H1 (cell line): ENCODE data around the gene PDCD7. TPM values are rescaled to one million over a fixed set of nuclear protein-coding genes. Genes with fewer than 3 reads are reported as not detected.

Experiments
- CTCF ChIA-PET: fragments of 300-600 bp; sonication (Branson Sonifier 250); formaldehyde crosslinking; loops from one replicate; lab custom pipeline; 2021; ENCODE audit not compliant: partially characterized antibody; lab: Charles Lee
- POLR2A ChIA-PET: fragments of 300-600 bp; sonication (Branson Sonifier 250); formaldehyde crosslinking; loops from one replicate; lab custom pipeline; 2021; ENCODE audit warnings: inconsistent platforms; ENCODE audit not compliant: partially characterized antibody; lab: Charles Lee
- DNase-seq, 2 experiments: peaks; one replicate each; pipeline versions ENCODE4 v3.0.0 to v3.0.0-alpha.2; 2010 to 2022; ENCODE audit warnings: low spot score in 2 of 2, low read depth in 1 of 2, mixed read lengths in 1 of 2
- FAIRE-seq: peaks from 2 replicates; lab custom pipeline; 2011; peaks lifted over from hg19 to GRCh38; lab: Jason Lieb, UNC
- H2AFZ ChIP-seq: 2 replicates; pipeline ENCODE4 v1.8.1; 2012; ENCODE audit warnings: low read length, inconsistent platforms
- H2AK5ac ChIP-seq: 2 replicates; pipeline ENCODE4 v1.6.1; 2013; ENCODE audit warnings: low read depth, low read length
- H2BK120ac ChIP-seq: replicated peaks from 2 replicates; pipeline ENCODE3; 2013; ENCODE audit warnings: low read depth, low read length, inconsistent platforms
- H2BK12ac ChIP-seq: 2 replicates; pipeline ENCODE4 v1.6.1; 2013; ENCODE audit warnings: low read depth, low read length
- H2BK15ac ChIP-seq: 2 replicates; pipeline ENCODE4 v1.6.1; 2013; ENCODE audit warnings: low read length
- H2BK20ac ChIP-seq: 2 replicates; pipeline ENCODE4 v1.6.1; 2013; ENCODE audit warnings: low read length
- H2BK5ac ChIP-seq: 2 replicates; pipeline ENCODE4 v1.6.1; 2013; ENCODE audit warnings: low read depth, low read length
- H3K14ac ChIP-seq: 2 replicates; pipeline ENCODE4 v1.6.1; 2013; ENCODE audit warnings: inconsistent platforms; ENCODE audit not compliant: insufficient read length
- H3K18ac ChIP-seq: 2 replicates; pipeline ENCODE4 v1.6.1; 2013; ENCODE audit warnings: low read length; ENCODE audit errors: extremely low read depth
- H3K23ac ChIP-seq: 2 replicates; pipeline ENCODE4 v1.6.1; 2013; ENCODE audit warnings: inconsistent platforms; ENCODE audit not compliant: insufficient read length
- H3K23me2 ChIP-seq: 2 replicates; pipeline ENCODE4 v1.6.1; 2013; ENCODE audit warnings: low read depth, low read length
- H3K27ac ChIP-seq: 2 replicates; pipeline ENCODE4 v1.6.1; 2011; ENCODE audit warnings: low read depth, low read length, inconsistent platforms
- H3K27me3 ChIP-seq, 4 experiments: replicated peaks in 1 of 4; 1 replicate in 1 of 4; 2 replicates in 3 of 4; pipeline versions ENCODE4 v1.6.1 to v1.8.1; 2011 to 2013; ENCODE audit warnings: low read length in 3 of 4, mild to moderate bottlenecking in 3 of 4, inconsistent platforms in 2 of 4, mixed read lengths in 2 of 4, moderate library complexity in 1 of 4; ENCODE audit not compliant: control insufficient read depth in 3 of 4, insufficient read depth in 3 of 4; ENCODE audit errors: extremely low read depth in 1 of 4
- H3K36me3 ChIP-seq, 4 experiments: 2 replicates each; pipeline versions ENCODE4 v1.6.1 to v1.8.1; 2011 to 2013; ENCODE audit warnings: mild to moderate bottlenecking in 4 of 4, low read length in 3 of 4, moderate library complexity in 2 of 4, control low read depth in 1 of 4, inconsistent platforms in 1 of 4; ENCODE audit not compliant: insufficient read depth in 4 of 4, control insufficient read depth in 2 of 4
- H3K4ac ChIP-seq: replicated peaks from 2 replicates; pipeline ENCODE3; 2013; ENCODE audit warnings: low read length, low read depth, mixed read lengths, inconsistent platforms; ENCODE audit not compliant: insufficient read length
- H3K4me1 ChIP-seq, 4 experiments: replicated peaks in 1 of 4; 1 replicate in 1 of 4; 2 replicates in 3 of 4; pipeline versions ENCODE4 v1.6.1 to v1.8.1; 2011 to 2013; ENCODE audit warnings: low read length in 3 of 4, inconsistent platforms in 2 of 4, mixed read lengths in 1 of 4; ENCODE audit not compliant: insufficient read depth in 4 of 4, control insufficient read depth in 3 of 4
- H3K4me2 ChIP-seq, 2 experiments: 2 replicates each; pipeline versions ENCODE4 v1.6.1 to v1.8.1; 2011 to 2013; ENCODE audit warnings: low read depth in 2 of 2, low read length in 2 of 2, control low read depth in 1 of 2, inconsistent platforms in 1 of 2, mild to moderate bottlenecking in 1 of 2; ENCODE audit not compliant: insufficient read depth in 1 of 2
- H3K4me3 ChIP-seq, 4 experiments: fragments of 200-600, 300-600 bp in 1 of 4; sonication (generic), shearing (Covaris generic), sonication (Bioruptor Twin) in 1 of 4; 2 replicates each; pipeline versions ENCODE4 v1.5.1 to v1.8.1; 2011 to 2016; ENCODE audit warnings: low read length in 4 of 4, low read depth in 3 of 4, control low read depth in 2 of 4, inconsistent platforms in 2 of 4, mild to moderate bottlenecking in 2 of 4, mixed read lengths in 1 of 4, moderate library complexity in 1 of 4; ENCODE audit not compliant: insufficient read depth in 2 of 4; ENCODE audit errors: extremely low read depth in 1 of 4
- H3K56ac ChIP-seq: replicated peaks from 2 replicates; pipeline ENCODE3; 2013; ENCODE audit warnings: low read depth, mild to moderate bottlenecking, mixed read lengths, low read length, inconsistent platforms; ENCODE audit not compliant: insufficient read length
- H3K79me1 ChIP-seq: 2 replicates; pipeline ENCODE4 v1.6.1; 2013; ENCODE audit warnings: low read depth, low read length, control low read depth
- H3K79me2 ChIP-seq, 2 experiments: 2 replicates each; pipeline versions ENCODE4 v1.6.1 to v1.8.1; 2012 to 2013; ENCODE audit warnings: low read length in 2 of 2, mild to moderate bottlenecking in 2 of 2, inconsistent platforms in 1 of 2; ENCODE audit not compliant: insufficient read depth in 2 of 2, control insufficient read depth in 1 of 2
- H3K9ac ChIP-seq, 4 experiments: replicated peaks in 1 of 4; 1 replicate in 1 of 4; 2 replicates in 3 of 4; pipeline versions ENCODE4 v1.6.1 to v1.8.1; 2011 to 2013; ENCODE audit warnings: low read depth in 3 of 4, low read length in 3 of 4, control low read depth in 2 of 4, mild to moderate bottlenecking in 2 of 4, moderate library complexity in 2 of 4, inconsistent platforms in 1 of 4; ENCODE audit errors: extremely low read depth in 1 of 4
- H3K9me3 ChIP-seq, 2 experiments: 2 replicates each; pipeline versions ENCODE4 v1.6.1 to v1.8.1; 2012 to 2013; ENCODE audit warnings: mild to moderate bottlenecking in 2 of 2, moderate library complexity in 2 of 2, control low read depth in 1 of 2, inconsistent platforms in 1 of 2, low read depth in 1 of 2, low read length in 1 of 2, mixed read lengths in 1 of 2; ENCODE audit not compliant: insufficient read depth in 2 of 2
- H4K20me1 ChIP-seq, 2 experiments: replicated peaks in 1 of 2; 2 replicates each; pipeline versions ENCODE3 to v1.8.1; 2011 to 2013; ENCODE audit warnings: inconsistent platforms in 2 of 2, low read length in 2 of 2, mild to moderate bottlenecking in 1 of 2; ENCODE audit not compliant: insufficient read depth in 2 of 2, control insufficient read depth in 1 of 2
- H4K5ac ChIP-seq: 2 replicates; pipeline ENCODE4 v1.6.1; 2013; ENCODE audit warnings: low read length, low read depth, mixed read lengths, inconsistent platforms; ENCODE audit not compliant: insufficient read length
- H4K8ac ChIP-seq: 2 replicates; pipeline ENCODE4 v1.8.0; 2013; ENCODE audit warnings: mild to moderate bottlenecking, moderate library complexity, low read length, inconsistent platforms; ENCODE audit not compliant: insufficient read depth; ENCODE audit errors: extremely low read depth
- H4K91ac ChIP-seq: replicated peaks from 2 replicates; pipeline ENCODE3; 2013; ENCODE audit warnings: low read length, mixed read lengths, inconsistent platforms; ENCODE audit not compliant: insufficient read length
- ATF2 ChIP-seq: IDR thresholded peaks from 2 replicates; pipeline ENCODE4 v1.6.1; 2012; ENCODE audit warnings: low read length, inconsistent platforms
- BACH1 ChIP-seq: IDR thresholded peaks from 2 replicates; pipeline ENCODE4 v1.6.1; 2012; ENCODE audit warnings: low read length, improper control_type of control experiment
- CHD1 ChIP-seq: IDR thresholded peaks from 2 replicates; pipeline ENCODE4 v1.6.1; 2012; ENCODE audit warnings: low read depth, low read length, improper control_type of control experiment
- CTBP2 ChIP-seq: IDR thresholded peaks from 2 replicates; pipeline ENCODE4 v1.7.0; 2011; ENCODE audit warnings: borderline replicate concordance, mild to moderate bottlenecking, moderate library complexity, mixed read lengths, low read length; ENCODE audit not compliant: insufficient read depth, insufficient read length
- FOSL1 ChIP-seq: IDR thresholded peaks from 2 replicates; pipeline ENCODE4 v1.6.1; 2011; ENCODE audit warnings: mild to moderate bottlenecking, low read depth, low read length, moderate library complexity; ENCODE audit not compliant: insufficient read depth
- GTF2F1 ChIP-seq: IDR thresholded peaks from 2 replicates; pipeline ENCODE4 v1.6.1; 2012; ENCODE audit warnings: low read depth, low read length, improper control_type of control experiment, borderline replicate concordance
- KDM4A ChIP-seq: IDR thresholded peaks from one replicate; pipeline ENCODE4 v1.7.1; 2012; ENCODE audit warnings: low read depth, mild to moderate bottlenecking, moderate library complexity, low read length, inconsistent platforms; ENCODE audit not compliant: severe bottlenecking
- SP2 ChIP-seq: IDR thresholded peaks from 2 replicates; pipeline ENCODE4 v1.6.1; 2012; ENCODE audit warnings: mild to moderate bottlenecking, low read length, inconsistent platforms
- TAF1 ChIP-seq: IDR thresholded peaks from 2 replicates; pipeline ENCODE4 v1.6.1; 2011; ENCODE audit warnings: mild to moderate bottlenecking, low read depth, low read length
- TBP ChIP-seq: IDR thresholded peaks from 2 replicates; pipeline ENCODE4 v1.6.1; 2011; ENCODE audit warnings: low read depth, low read length, improper control_type of control experiment
- TEAD4 ChIP-seq: IDR thresholded peaks from 2 replicates; pipeline ENCODE4 v1.6.1; 2012; ENCODE audit warnings: low read depth, low read length, inconsistent platforms, mixed read lengths
- YY1 ChIP-seq: IDR thresholded peaks from 2 replicates; pipeline ENCODE4 v1.6.1; 2011; ENCODE audit warnings: low read depth, mild to moderate bottlenecking, low read length
- WGBS, 2 experiments: shearing (Covaris generic) in 1 of 2; methylation state at CpG; one replicate each; pipeline versions ENCODE4 v1.1.6 to v1.1.7; 2013 to 2015; ENCODE audit warnings: low lambda C conversion rate in 2 of 2, mixed read lengths in 2 of 2, inconsistent platforms in 1 of 2, low coverage in 1 of 2, missing lambda C conversion rate in 1 of 2; ENCODE audit not compliant: insufficient replicate concordance in 2 of 2, insufficient coverage in 1 of 2, insufficient read length in 1 of 2; ENCODE audit errors: extremely low coverage in 1 of 2, missing lambda C conversion rate in 1 of 2; 5-methylcytosine and 5-hydroxymethylcytosine counted together
- polyA plus RNA-seq, 7 experiments: library from polyadenylated mRNA; depleted of rRNA in 3 of 7; stranded (reverse) in 5 of 7; unstranded in 2 of 7; fragments of >200 nt in 5 of 7; fragments of 200-250 nt in 2 of 7; gene quantifications; 1 replicate in 5 of 7; 2 replicates in 1 of 7; 4 replicates in 1 of 7; pipeline versions ENCODE4 v1.2.1 to v1.2.3, GENCODE V29; 2011 to 2013; ENCODE audit warnings: missing spikeins in 2 of 7, mixed read lengths in 2 of 7
- total RNA-seq: library from RNA; stranded (reverse); fragmentation: NEBNext Ultra II Directional; extraction: Animal tissue kit (Norgen Biotek cat#: 25700); gene quantifications from 2 replicates; pipeline ENCODE4 v1.2.1, GENCODE V29; 2021

Gene PDCD7
- total and polyA plus RNA-seq, 2 of the 8 experiments (the other 6 are each of a cell fraction or from before 2014, with no cell fraction given): 11.5 to 25.6 TPM

- H3K4me1 ChIP-seq: peaks cover 1 to 11% (median 4%) of the 10 kb centered on the region in 4 experiments
- ChIA-PET POLR2A (interaction anchor here (1.2 to 14.5 kb wide), 3 partner anchors 11 to 22 kb away, joined by 3 to 93 read pairs (median 10); partner anchors contain the start of gene RASL12), CTCF (interaction anchor here (0.6 to 32.9 kb wide), 6 partner anchors 11 to 56 kb away, joined by 3 to 1213 read pairs (median 6); partner anchors contain the start of genes KBTBD13, RASL12, SLC51B and UBAP1L)
- H2BK120ac ChIP-seq: no peak overlapping the region
- no peaks in the 10 kb centered on the region; a peak in 1 of 7 replicates for H3K27me3 ChIP-seq
- no peak overlapping the region for H3K27ac ChIP-seq
- no peak overlapping the region for H3K14ac ChIP-seq
- H3K79me2 ChIP-seq: no peaks in the 10 kb centered on the region
- WGBS, 2 experiments: 84% methylated on average over 5 of the region's 5 CpGs; no CpG with 5 or more reads in 1 of the 2 experiments
- no peak overlapping the region for H2AFZ ChIP-seq
- no peak overlapping the region for H2BK5ac ChIP-seq
- no peak overlapping the region for H4K8ac ChIP-seq
- no peak overlapping the region for H2BK15ac ChIP-seq
- no peak overlapping the region for H3K4ac ChIP-seq
- H4K5ac ChIP-seq: no peak overlapping the region
- H4K91ac ChIP-seq: peak overlapping the region; percentile 47
- no peak overlapping the region for H3K9ac ChIP-seq
- H2BK20ac ChIP-seq: 0 out of 2 replicates have a peak overlapping the region, but pooled peaks have one; percentile 5
- H3K4me3 ChIP-seq: no peak overlapping the region
- H3K36me3 ChIP-seq: no peaks in the 10 kb centered on the region
- no peak overlapping the region for H3K4me2 ChIP-seq
- no peak for DNase-seq
- H3K79me1 ChIP-seq: no peaks in the 10 kb centered on the region
- H2AK5ac ChIP-seq: no peak overlapping the region
- H4K20me1 ChIP-seq: no peaks in the 10 kb centered on the region
- H3K56ac ChIP-seq: no peak overlapping the region
- H2BK12ac ChIP-seq: no peak overlapping the region
- no peaks in the 10 kb centered on the region for H3K9me3 ChIP-seq
- no peaks in the 10 kb centered on the region for H3K23me2 ChIP-seq
- no peak overlapping the region for H3K23ac ChIP-seq
- no peak overlapping the region for H3K18ac ChIP-seq
- FAIRE-seq: no peak
- TF ChIP-seq ATF2 (no peak), FOSL1 (no peak), CTBP2 (no peak), SP2 (no peak), GTF2F1 (no peak), YY1 (no peak), TAF1 (no peak), TEAD4 (no peak), BACH1 (no peak), CHD1 (no peak), KDM4A (no peak), TBP (no peak)
These were observed 44.3 kb downstream of the PDCD7 start for GRCh38 chr15:65089206-65089824.
